K562 (cell line): ENCODE measurements around the gene TEX52. TPM values are rescaled to one million over a fixed set of nuclear protein-coding genes. Genes with fewer than 3 reads are reported as not detected.

Experiments
- ATAC-seq: fragments of 200-7000 bp; cut with Tn5 transposase; 3 replicates; pipeline ENCODE4 v1.9.1; 2020; ENCODE audit warnings: moderate library complexity
- BruUV-seq: library from RNA; stranded (reverse); fragments of 400-500 nt; replicated peaks from 2 replicates; lab custom pipeline; 2021; lab: Mats Ljungman, UMichigan
- CTCF ChIA-PET: fragments of 300-600 bp; formaldehyde crosslinking; extraction: SDS; loops from one replicate; lab custom pipeline; 2021; ENCODE audit warnings: low intra/inter-chr PET ratio; lab: Yijun Ruan, JAX
- POLR2A ChIA-PET: fragments of 300-600, 350-650 bp; sonication (Branson Sonifier 250); formaldehyde crosslinking; extraction: SDS; loops from one replicate; lab custom pipeline; 2021; ENCODE audit warnings: antibody characterized with exemption, inconsistent platforms; lab: Yijun Ruan, JAX
- DNase-seq, 4 experiments: peaks; one replicate each; pipeline versions ENCODE4 v3.0.0 to v3.0.0-alpha.2; 2011 to 2018; ENCODE audit warnings: low spot score in 3 of 4, mixed read lengths in 3 of 4; ENCODE audit errors: extremely low read depth in 1 of 4
- FAIRE-seq: peaks from 2 replicates; lab custom pipeline; 2011; peaks lifted over from hg19 to GRCh38; lab: Jason Lieb, UNC
- H2AFZ ChIP-seq: 2 replicates; pipeline ENCODE4 v1.6.0; 2011; ENCODE audit warnings: low read depth, low read length, control low read depth, inconsistent platforms
- H3K27ac ChIP-seq: fragments of 200-600 bp; 3 replicates; pipeline ENCODE4 v1.8.0; 2011; ENCODE audit warnings: low read depth, mild to moderate bottlenecking, control low read depth, inconsistent platforms, low read length, moderate library complexity, mixed read lengths; ENCODE audit errors: extremely low read depth
- H3K27me3 ChIP-seq, 2 experiments: fragments of 300-600 bp in 1 of 2; 2 replicates in 1 of 2; 3 replicates in 1 of 2; pipeline versions ENCODE4 v1.6.0 to v1.8.0; 2011; ENCODE audit warnings: inconsistent platforms in 2 of 2, low read length in 2 of 2, mild to moderate bottlenecking in 1 of 2, mixed read lengths in 1 of 2, moderate library complexity in 1 of 2; ENCODE audit not compliant: control insufficient read depth in 2 of 2, insufficient read depth in 2 of 2
- H3K36me3 ChIP-seq: fragments of 300-600 bp; 3 replicates; pipeline ENCODE4 v1.8.0; 2011; ENCODE audit warnings: mild to moderate bottlenecking, low read length, inconsistent platforms; ENCODE audit not compliant: control insufficient read depth, insufficient read depth
- H3K4me1 ChIP-seq, 2 experiments: fragments of 200-600 bp in 1 of 2; replicated peaks in 1 of 2; 2 replicates in 1 of 2; 3 replicates in 1 of 2; pipeline versions ENCODE4 v1.5.1 to v1.8.0; 2011; ENCODE audit warnings: inconsistent platforms in 2 of 2, low read length in 2 of 2, mild to moderate bottlenecking in 1 of 2, mixed read lengths in 1 of 2, moderate library complexity in 1 of 2; ENCODE audit not compliant: control insufficient read depth in 2 of 2, insufficient read depth in 2 of 2
- H3K4me2 ChIP-seq: 2 replicates; pipeline ENCODE4 v1.6.1; 2011; ENCODE audit warnings: low read length, control low read depth, inconsistent platforms, mixed read lengths; ENCODE audit not compliant: insufficient read depth
- H3K4me3 ChIP-seq: fragments of 200-600 bp; sonication (generic), shearing (Covaris generic); 2 replicates; pipeline ENCODE4 v1.5.1; 2016; ENCODE audit warnings: control low read depth, inconsistent platforms
- H3K79me2 ChIP-seq: fragments of 200-600 bp; 3 replicates; pipeline ENCODE4 v1.8.0; 2011; ENCODE audit warnings: low read length, inconsistent platforms; ENCODE audit not compliant: control insufficient read depth, insufficient read depth
- H3K9ac ChIP-seq, 2 experiments: 2 replicates each; pipeline versions ENCODE4 v1.6.0 to v1.6.1; 2011; ENCODE audit warnings: low read depth in 2 of 2, low read length in 2 of 2, control low read depth in 1 of 2, inconsistent platforms in 1 of 2, mild to moderate bottlenecking in 1 of 2, mixed read lengths in 1 of 2; ENCODE audit not compliant: insufficient read depth in 1 of 2
- H3K9me1 ChIP-seq: one replicate; pipeline ENCODE4 v1.6.0; 2011; ENCODE audit warnings: inconsistent platforms, mild to moderate bottlenecking, low read length, moderate library complexity; ENCODE audit not compliant: control insufficient read depth, insufficient read depth
- H3K9me3 ChIP-seq: replicated peaks from 2 replicates; pipeline ENCODE4 v1.5.1; 2011; ENCODE audit warnings: low read depth, low read length, inconsistent platforms; ENCODE audit not compliant: control insufficient read depth, insufficient read depth
- H4K20me1 ChIP-seq: replicated peaks from 2 replicates; pipeline ENCODE4 v1.6.1; 2011; ENCODE audit warnings: low read length, inconsistent platforms, mixed read lengths; ENCODE audit not compliant: control insufficient read depth, insufficient read depth
- E2F4 ChIP-seq: sonication (generic); formaldehyde crosslinking; IDR thresholded peaks from 2 replicates; pipeline ENCODE4 v1.8.0; 2022; ENCODE audit warnings: mild to moderate bottlenecking, low read depth, missing genetic modification reagents
- ID3 ChIP-seq, 2 experiments: fragments of 250-450 bp in 1 of 2; fragments of 450-650 bp in 1 of 2; sonication (Bioruptor Pico) in 1 of 2; IDR thresholded peaks; 2 replicates each; pipeline versions ENCODE4 v1.6.1 to v1.8.0; 2016 to 2021; ENCODE audit warnings: mild to moderate bottlenecking in 2 of 2, moderate library complexity in 2 of 2, missing compliant biosample characterization in 1 of 2, missing genetic modification characterization in 1 of 2
- MYBL2 ChIP-seq, 2 experiments: fragments of 450-650 bp in 1 of 2; sonication (generic) in 1 of 2; formaldehyde crosslinking in 1 of 2; IDR thresholded peaks; 2 replicates each; pipeline versions ENCODE4 v1.6.1 to v1.8.1; 2017 to 2022; ENCODE audit warnings: borderline replicate concordance in 1 of 2, inconsistent platforms in 1 of 2, low read depth in 1 of 2, mild to moderate bottlenecking in 1 of 2, missing genetic modification reagents in 1 of 2, moderate library complexity in 1 of 2
- RBM22 ChIP-seq: fragments of 200-400 bp; formaldehyde crosslinking; IDR thresholded peaks from 2 replicates; pipeline ENCODE4 v1.6.1; 2018; ENCODE audit warnings: low read length, low read depth; ENCODE audit not compliant: poor library complexity, severe bottlenecking
- ZKSCAN3 ChIP-seq: fragments of 250-450 bp; sonication (Bioruptor Pico); IDR thresholded peaks from 2 replicates; pipeline ENCODE4 v1.4.0; 2020
- ZNF274 ChIP-seq: IDR thresholded peaks from 2 replicates; pipeline ENCODE4 v1.6.1; 2011; ENCODE audit warnings: low read depth, mild to moderate bottlenecking, low read length, moderate library complexity, borderline replicate concordance
- ZNF699 ChIP-seq: fragments of 250-450 bp; sonication (Bioruptor Pico); IDR thresholded peaks from 2 replicates; pipeline ENCODE4 v1.8.0; 2021; ENCODE audit warnings: mild to moderate bottlenecking, moderate library complexity; ENCODE audit not compliant: insufficient replicate concordance
- WGBS: fragments of 100-300 bp; shearing (Covaris generic); methylation state at CpG from one replicate; pipeline ENCODE4 v1.1.6; 2016; ENCODE audit warnings: low coverage, mixed read lengths; ENCODE audit not compliant: insufficient coverage; ENCODE audit errors: missing lambda C conversion rate; 5-methylcytosine and 5-hydroxymethylcytosine counted together
- in situ Hi-C: fragments of 300-500 bp; cut with MboI; formaldehyde crosslinking; loops from 4 replicates; pipeline ENCODE4 v1.15.0; 2018; ENCODE audit warnings: inconsistent platforms, mixed read lengths
- intact Hi-C: fragments of 100-400 bp; cut with micrococcal nuclease; formaldehyde crosslinking; loops from 2 replicates; pipeline ENCODE4 v1.14.2; 2022
- polyA plus RNA-seq, 8 experiments: library from polyadenylated mRNA; depleted of rRNA in 4 of 8; stranded (reverse) in 5 of 8; unstranded in 3 of 8; fragments of >200 nt; fragmentation: Nextera tagmentation in 2 of 8; fragmentation: Illumina TruSeq in 1 of 8; extraction: Ambion mirVana in 2 of 8; extraction: Trizol in 1 of 8; gene quantifications; 2 replicates each; pipeline versions ENCODE4 v1.2.1 to v1.2.3, GENCODE V29; 2011 to 2014; ENCODE audit warnings: inconsistent platforms in 1 of 8, missing spikeins in 1 of 8
- total RNA-seq, 7 experiments: library from RNA; depleted of rRNA in 6 of 7; stranded (reverse); fragments of >200 nt in 6 of 7; fragmentation: Illumina TruSeq in 2 of 7; extraction: Trizol in 2 of 7; gene quantifications; 2 replicates each; pipeline versions ENCODE4 v1.2.1 to v1.2.3, GENCODE V29; 2011 to 2021; ENCODE audit warnings: low replicate concordance in 1 of 7
- TF ChIP-seq, protein P1 (sequence below): fragments of 450-650 bp; IDR thresholded peaks from 2 replicates; pipeline ENCODE4 v1.6.1; 2016; ENCODE audit warnings: mild to moderate bottlenecking, moderate library complexity

Gene TEX52
- total and polyA plus RNA-seq, 9 of the 15 experiments (the other 6 are each of a cell fraction or from before 2014, with no cell fraction given): not detected

DNA sequence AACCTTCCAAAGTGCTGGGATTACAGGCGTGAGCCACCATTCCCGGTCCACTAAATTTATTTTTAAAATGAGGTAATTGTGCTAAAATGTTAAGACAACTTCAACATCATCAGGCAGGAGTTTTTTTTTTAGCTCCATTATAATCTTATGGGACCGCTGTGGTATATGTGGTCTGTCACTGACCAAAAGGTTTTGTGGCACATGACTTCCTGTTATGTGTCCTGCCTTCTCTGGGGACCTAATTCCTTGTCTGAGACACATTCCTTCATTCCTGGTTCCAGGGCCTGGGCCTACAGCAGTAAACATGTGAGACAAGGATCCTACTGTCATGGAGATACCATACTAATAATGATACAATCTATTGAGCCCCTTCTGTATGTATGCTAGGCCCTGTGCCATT is 4.9 kb downstream of the TEX52 start:
- no peak overlapping the region for H3K4me3 ChIP-seq
- BruUV-seq: no TSS peak
- TF ChIP-seq ZKSCAN3 (CRISPR knock-in tag): no peak
- TF ChIP-seq ID3 (CRISPR knock-in tag; IDR thresholded peaks at IDR 0.05): no peak
- TF ChIP-seq ID3 (tag; IDR thresholded peaks at IDR 0.05): no peak
- no peak for TF ChIP-seq MYBL2 (IDR thresholded peaks at IDR 0.05; ENCODE audit: low read depth)
- no peak for TF ChIP-seq MYBL2 (CRISPR knock-in tag; IDR thresholded peaks at IDR 0.05; ENCODE audit: borderline replicate concordance)
- TF ChIP-seq ZNF274: no peak
- TF ChIP-seq ZNF699 (CRISPR knock-in tag): no peak
- TF ChIP-seq RBM22: no peak
- no peak for TF ChIP-seq E2F4 (CRISPR knock-in tag)
- TF ChIP-seq, protein P1, sequence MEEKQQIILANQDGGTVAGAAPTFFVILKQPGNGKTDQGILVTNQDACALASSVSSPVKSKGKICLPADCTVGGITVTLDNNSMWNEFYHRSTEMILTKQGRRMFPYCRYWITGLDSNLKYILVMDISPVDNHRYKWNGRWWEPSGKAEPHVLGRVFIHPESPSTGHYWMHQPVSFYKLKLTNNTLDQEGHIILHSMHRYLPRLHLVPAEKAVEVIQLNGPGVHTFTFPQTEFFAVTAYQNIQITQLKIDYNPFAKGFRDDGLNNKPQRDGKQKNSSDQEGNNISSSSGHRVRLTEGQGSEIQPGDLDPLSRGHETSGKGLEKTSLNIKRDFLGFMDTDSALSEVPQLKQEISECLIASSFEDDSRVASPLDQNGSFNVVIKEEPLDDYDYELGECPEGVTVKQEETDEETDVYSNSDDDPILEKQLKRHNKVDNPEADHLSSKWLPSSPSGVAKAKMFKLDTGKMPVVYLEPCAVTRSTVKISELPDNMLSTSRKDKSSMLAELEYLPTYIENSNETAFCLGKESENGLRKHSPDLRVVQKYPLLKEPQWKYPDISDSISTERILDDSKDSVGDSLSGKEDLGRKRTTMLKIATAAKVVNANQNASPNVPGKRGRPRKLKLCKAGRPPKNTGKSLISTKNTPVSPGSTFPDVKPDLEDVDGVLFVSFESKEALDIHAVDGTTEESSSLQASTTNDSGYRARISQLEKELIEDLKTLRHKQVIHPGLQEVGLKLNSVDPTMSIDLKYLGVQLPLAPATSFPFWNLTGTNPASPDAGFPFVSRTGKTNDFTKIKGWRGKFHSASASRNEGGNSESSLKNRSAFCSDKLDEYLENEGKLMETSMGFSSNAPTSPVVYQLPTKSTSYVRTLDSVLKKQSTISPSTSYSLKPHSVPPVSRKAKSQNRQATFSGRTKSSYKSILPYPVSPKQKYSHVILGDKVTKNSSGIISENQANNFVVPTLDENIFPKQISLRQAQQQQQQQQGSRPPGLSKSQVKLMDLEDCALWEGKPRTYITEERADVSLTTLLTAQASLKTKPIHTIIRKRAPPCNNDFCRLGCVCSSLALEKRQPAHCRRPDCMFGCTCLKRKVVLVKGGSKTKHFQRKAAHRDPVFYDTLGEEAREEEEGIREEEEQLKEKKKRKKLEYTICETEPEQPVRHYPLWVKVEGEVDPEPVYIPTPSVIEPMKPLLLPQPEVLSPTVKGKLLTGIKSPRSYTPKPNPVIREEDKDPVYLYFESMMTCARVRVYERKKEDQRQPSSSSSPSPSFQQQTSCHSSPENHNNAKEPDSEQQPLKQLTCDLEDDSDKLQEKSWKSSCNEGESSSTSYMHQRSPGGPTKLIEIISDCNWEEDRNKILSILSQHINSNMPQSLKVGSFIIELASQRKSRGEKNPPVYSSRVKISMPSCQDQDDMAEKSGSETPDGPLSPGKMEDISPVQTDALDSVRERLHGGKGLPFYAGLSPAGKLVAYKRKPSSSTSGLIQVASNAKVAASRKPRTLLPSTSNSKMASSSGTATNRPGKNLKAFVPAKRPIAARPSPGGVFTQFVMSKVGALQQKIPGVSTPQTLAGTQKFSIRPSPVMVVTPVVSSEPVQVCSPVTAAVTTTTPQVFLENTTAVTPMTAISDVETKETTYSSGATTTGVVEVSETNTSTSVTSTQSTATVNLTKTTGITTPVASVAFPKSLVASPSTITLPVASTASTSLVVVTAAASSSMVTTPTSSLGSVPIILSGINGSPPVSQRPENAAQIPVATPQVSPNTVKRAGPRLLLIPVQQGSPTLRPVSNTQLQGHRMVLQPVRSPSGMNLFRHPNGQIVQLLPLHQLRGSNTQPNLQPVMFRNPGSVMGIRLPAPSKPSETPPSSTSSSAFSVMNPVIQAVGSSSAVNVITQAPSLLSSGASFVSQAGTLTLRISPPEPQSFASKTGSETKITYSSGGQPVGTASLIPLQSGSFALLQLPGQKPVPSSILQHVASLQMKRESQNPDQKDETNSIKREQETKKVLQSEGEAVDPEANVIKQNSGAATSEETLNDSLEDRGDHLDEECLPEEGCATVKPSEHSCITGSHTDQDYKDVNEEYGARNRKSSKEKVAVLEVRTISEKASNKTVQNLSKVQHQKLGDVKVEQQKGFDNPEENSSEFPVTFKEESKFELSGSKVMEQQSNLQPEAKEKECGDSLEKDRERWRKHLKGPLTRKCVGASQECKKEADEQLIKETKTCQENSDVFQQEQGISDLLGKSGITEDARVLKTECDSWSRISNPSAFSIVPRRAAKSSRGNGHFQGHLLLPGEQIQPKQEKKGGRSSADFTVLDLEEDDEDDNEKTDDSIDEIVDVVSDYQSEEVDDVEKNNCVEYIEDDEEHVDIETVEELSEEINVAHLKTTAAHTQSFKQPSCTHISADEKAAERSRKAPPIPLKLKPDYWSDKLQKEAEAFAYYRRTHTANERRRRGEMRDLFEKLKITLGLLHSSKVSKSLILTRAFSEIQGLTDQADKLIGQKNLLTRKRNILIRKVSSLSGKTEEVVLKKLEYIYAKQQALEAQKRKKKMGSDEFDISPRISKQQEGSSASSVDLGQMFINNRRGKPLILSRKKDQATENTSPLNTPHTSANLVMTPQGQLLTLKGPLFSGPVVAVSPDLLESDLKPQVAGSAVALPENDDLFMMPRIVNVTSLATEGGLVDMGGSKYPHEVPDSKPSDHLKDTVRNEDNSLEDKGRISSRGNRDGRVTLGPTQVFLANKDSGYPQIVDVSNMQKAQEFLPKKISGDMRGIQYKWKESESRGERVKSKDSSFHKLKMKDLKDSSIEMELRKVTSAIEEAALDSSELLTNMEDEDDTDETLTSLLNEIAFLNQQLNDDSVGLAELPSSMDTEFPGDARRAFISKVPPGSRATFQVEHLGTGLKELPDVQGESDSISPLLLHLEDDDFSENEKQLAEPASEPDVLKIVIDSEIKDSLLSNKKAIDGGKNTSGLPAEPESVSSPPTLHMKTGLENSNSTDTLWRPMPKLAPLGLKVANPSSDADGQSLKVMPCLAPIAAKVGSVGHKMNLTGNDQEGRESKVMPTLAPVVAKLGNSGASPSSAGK: no peak

More for the DNA sequence above, 4.9 kb downstream of the TEX52 start:
- 88% methylated on average over 1 of the region's 3 CpGs for WGBS
- H3K4me1 ChIP-seq: peaks cover 2 to 4% of the 10 kb centered on the region in 2 experiments; a peak in 3 of 5 replicates
- ChIA-PET POLR2A (no interaction called here), CTCF (no interaction called here)
- ATAC-seq (no peak), FAIRE-seq (no peak), DNase-seq (no peak)
- no peak overlapping the region for H3K9ac ChIP-seq
- H3K9me3 ChIP-seq: no peaks in the 10 kb centered on the region
- intact Hi-C loops: no loop called here
- in situ Hi-C loops: no loop called here
- no peaks in the 10 kb centered on the region for H3K9me1 ChIP-seq
- no peak overlapping the region for H3K27ac ChIP-seq
- H3K36me3 ChIP-seq: no peaks in the 10 kb centered on the region
- no peaks in the 10 kb centered on the region for H4K20me1 ChIP-seq
- H3K79me2 ChIP-seq: no peaks in the 10 kb centered on the region
- no peak overlapping the region for H2AFZ ChIP-seq
- no peak overlapping the region for H3K4me2 ChIP-seq
- no peaks in the 10 kb centered on the region for H3K27me3 ChIP-seq
